Measurements from ENCODE around the gene PTCHD1.

DNA sequence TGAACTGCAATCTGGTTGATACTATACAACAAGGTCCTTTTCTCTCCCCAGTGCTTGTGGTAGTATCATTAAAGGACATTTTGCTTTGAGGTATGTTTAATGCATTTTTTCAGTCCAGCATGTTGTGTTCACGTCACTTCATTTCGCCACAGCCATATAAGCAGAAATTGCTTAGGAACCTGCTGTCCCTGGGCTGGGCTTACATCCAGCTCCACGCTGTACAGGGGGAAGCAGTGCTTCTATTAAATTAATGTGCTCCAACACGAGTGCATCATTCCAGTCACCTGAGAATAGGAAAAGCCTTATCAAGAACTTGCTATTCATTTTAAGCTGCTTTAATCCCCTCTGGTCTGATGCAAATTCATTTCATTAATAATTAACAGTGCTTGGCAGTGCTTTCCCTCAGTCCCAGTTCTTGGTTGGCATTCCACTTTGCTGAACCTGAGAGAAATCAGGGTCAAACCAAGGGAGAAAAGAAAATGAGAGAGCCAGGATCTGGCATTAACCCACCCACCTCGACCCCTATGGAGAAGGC lies 47.4 kb upstream of the PTCHD1 start:
- no peak for TF ChIP-seq AKAP8 (CRISPR knock-in tag; IDR thresholded peaks at IDR 0.05)
- TF ChIP-seq, protein P1, sequence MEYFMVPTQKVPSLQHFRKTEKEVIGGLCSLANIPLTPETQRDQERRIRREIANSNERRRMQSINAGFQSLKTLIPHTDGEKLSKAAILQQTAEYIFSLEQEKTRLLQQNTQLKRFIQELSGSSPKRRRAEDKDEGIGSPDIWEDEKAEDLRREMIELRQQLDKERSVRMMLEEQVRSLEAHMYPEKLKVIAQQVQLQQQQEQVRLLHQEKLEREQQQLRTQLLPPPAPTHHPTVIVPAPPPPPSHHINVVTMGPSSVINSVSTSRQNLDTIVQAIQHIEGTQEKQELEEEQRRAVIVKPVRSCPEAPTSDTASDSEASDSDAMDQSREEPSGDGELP (IDR thresholded peaks at IDR 0.05; ENCODE audit: borderline replicate concordance, low read depth) = no peak
